T follicular helper cell (primary cell): Measurements from ENCODE around the gene CNNM3.
"Not testable (repeated sequence)": the region's sequence is repeated elsewhere in the genome, so short reads cannot be mapped to it uniquely, and the experiment has no call there.

Experiments used
- DNase-seq: peaks from one replicate; pipeline ENCODE4 v3.0.0-alpha.2; 2020; ENCODE audit warnings: low read depth

CNNM3 gene

DNA sequence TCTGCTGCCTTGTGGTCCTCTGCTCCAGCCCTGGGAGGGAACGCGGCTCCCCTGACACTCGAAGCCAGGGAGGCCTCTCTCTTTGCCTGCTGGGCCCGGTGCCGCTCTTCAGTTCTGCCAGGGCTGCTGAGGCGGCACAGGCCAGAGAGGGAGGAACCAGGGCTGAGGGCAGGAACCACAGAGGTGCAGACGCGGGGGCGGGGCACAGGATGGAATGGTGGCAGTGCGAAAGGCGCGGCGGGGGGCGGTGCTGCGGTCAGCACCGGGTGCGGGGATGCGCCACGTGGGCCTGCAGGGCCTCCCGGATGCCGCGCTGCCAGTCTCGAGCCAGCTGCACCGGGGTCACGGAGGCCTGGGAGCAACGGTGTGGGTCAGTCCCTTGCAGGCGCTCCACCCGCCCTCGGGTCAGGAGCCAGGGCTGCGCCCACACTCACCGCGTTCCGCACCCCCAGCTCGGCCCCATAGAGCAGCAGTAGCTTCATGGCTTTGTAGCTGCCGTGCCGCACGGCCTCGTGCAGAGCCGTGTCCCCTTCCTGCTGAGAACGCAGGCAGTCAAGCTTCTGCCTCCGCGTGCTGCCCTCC lies 23.3 kb downstream of the CNNM3 start:
- DNase-seq: peak; percentile 66

GRCh38 chr2:96839875-96840850 lies 24.1 kb downstream of the CNNM3 start:
- DNase-seq: no peak

- DNase-seq: no peak
Observed at GRCh38 chr2:96841701-96842495, 25.8 kb downstream of the CNNM3 start.

GRCh38 chr2:96842600-96842999 lies 26.5 kb downstream of the CNNM3 start:
- no peak for DNase-seq

DNA sequence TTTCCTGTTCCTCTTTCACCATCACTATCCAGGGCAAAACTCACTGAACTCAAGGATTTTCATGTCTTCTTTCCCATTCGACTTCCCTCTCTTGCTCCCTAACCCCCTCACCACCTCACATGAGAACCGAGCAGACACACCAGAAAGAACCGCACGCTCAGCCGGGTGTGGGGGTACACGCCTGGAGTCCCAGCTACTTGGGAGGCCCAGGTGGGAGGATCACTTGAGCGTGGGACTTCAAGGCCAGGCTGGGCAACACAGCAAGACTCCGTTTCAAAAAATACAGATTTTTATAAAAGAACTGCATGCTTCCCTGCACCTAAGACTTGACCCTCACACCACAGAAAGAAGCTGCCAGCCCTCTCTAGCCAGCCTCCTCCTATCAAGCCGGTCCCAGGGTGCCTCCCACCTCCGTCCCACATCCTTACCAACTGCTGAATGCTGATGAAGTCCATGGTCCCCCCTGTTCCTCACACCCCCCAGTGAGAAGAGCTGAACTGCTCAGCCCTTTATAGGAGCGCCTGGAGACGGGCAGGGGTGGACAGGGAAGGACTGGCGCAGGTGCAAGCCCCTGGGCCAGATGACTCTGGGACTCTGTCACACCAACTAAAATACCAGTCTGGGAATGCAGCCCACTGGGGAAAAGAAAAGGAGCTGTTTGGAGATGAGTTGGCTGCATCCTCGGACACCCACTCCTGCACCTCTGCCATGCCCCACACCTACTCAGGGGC lies 27.6 kb downstream of the CNNM3 start, which contains the start of gene ANKRD23:
Gene ANKRD23, minus strand, starts transcription at position 484 of the 731 bp plus-strand sequence. Its CDS starts 29 bp downstream, at position 455.
- no peak for DNase-seq

- no peak for DNase-seq
Observed at GRCh38 chr2:96844405-96844808, 28.3 kb downstream of the CNNM3 start.

DNA sequence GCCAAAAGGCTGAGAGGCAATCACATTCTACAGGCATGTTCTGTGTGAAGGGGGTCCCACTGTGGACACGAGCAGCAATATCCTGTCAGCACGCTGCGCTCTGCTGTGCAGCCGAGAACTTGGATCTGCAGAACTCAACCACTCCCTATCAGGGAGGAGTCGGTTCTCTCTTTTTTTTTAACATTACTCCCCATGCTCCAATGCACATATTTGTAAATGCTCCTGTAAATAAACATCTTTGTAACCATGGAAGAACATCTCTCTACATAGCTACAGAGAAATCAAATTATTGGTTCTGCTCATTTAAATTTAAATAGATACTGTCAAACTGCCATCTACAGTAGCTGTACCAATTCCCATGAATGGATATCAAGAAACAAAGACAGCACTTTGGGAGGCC lies 30.8 kb downstream of the CNNM3 start:
- no peak for DNase-seq

DNA sequence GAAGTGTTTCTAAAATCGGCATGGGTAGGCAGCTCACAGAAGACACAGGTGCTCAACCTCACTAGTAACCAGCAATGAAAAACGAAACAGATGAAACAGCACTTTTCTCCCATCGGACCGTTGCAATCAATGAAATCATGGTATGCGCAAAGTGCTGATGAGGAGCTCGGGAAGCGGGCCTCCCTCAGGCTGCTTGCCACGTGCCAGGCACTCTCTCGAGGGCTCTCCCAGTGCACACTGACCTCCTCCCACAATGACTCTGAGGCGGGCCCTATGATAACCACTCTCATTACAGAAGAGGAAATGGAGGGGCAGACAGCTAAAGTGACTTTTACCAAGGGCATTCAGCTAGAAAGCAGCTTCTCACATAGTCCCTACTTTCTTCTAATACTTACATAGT lies 31.5 kb downstream of the CNNM3 start:
- no peak for DNase-seq

DNA sequence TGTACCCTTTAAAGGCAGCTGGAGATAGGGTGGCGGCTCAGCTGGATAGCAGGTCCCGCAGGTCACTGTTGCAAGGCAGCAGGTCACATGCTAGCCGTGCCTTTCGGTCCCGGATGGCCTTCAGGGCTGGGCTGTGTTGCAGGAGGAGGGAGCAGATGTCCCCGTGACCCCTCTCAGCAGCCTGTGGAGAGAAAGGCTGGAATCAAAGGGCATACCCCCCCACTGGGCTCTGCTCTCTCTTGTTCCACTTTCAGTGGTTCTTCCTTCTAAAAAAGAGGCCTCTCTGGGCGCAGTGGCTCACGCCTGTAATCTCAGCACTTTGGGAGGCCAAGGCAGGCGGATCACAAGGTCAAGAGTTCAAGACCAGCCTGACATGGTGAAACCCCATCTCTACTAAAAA lies 32.2 kb downstream of the CNNM3 start:
- no peak for DNase-seq

- no peak for DNase-seq
Observed at GRCh38 chr2:96852667-96853066, 36.6 kb downstream of the CNNM3 start.

DNA sequence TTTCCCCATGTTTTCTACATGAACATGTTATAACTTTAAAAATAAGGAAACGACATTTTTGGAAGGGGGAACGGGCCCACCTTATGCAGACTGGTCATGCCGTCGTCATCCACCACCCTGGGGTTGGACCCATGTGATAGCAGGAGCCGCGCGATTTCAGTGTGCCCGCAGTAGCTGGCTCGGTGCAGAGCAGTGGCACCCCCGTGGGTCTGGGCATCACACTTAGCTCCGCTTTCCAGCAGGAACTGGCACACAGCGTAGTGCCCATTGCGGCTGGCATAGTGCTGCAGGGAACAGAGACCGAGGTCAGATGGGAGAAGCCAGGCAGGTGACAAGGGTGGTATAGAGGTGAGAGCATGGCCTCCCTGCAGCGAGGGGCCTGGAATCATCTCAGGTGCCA lies 37.3 kb downstream of the CNNM3 start:
- DNase-seq: no peak

DNA sequence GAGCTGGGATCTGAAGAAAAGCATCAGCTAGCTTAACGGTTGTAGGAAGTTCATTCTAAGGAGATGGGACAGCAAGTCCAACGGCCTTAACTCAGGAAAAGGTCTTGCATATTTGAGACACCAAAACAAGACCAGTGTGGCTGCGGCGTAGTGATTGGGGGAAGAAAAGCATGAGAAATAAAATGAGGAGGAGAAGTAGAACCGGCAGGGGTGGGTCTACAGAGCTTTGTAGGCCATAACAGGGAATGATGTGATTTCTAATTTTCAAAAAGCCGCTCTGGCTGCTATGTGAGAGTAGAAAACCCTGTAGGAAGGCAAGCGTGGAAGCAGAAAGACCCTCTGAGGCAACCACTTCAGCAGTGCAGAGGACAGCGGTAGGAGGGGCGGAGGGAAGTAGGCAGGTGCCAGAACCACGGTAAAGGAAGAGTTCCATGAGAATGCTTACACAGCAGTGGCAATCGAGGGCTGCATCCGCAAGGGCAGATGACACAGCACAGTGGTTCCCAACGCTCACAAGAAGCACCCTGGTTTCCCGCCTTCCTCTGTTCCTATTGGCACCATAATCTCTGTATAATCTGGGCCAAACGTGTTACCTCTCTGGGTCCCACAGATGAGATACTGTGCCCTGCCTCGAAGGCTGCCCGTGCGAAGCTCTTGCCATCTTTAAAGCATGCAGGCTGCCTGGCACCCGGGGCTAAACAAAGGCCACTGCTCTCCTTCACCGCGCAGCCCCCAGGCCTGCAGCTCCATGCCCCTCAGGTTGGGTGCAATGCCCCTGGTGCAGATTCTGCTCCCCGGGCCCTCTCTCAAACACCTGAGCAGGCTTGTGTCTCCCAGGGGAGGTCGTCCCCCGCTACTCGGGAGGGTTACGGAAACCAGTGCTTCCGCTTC lies 41.0 kb downstream of the CNNM3 start:
- no peak for DNase-seq

DNA sequence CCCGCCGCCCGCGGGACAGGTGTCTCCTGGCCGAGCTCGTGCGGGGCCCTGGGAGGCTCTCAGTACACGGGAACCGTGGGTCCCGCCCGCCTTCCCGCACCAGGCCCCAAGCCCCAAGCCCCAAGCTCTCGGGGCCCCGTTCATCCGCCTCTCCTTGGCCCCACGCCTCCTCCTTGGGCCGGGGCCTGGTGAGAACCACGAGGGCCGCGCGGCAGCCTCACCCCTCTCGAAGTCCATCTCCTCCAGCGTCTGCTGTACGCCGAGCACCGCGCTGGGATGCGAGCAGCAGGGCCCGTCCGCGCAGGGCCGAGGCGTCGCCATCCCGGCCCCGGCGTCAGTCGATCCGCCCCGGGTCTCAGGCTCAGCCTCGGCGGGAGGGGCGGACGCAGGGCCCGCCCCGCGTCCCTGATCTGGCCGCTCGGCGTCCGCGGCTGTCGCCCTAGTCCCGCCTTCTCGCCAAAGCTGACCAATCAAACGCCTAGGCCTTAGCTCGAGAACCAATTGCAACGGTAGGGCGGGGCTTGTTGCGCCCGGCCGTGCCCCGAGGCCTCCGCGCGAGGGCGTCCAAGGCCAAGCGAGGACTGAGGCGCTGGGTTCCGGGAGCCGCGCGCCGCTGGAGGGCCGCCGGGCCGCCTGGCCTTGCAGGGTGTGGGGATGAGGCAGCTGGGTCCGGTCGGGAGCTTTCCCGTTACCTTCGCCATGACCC lies 41.8 kb downstream of the CNNM3 start, which contains the start of gene ANKRD39:
Gene ANKRD39, minus strand, starts transcription at position 350 of the 706 bp plus-strand sequence. Its CDS starts 29 bp downstream, at position 321.
- peak; percentile 96 for DNase-seq

GRCh38 chr2:96859099-96859649 lies 43.1 kb downstream of the CNNM3 start:
- no peak for DNase-seq

DNA sequence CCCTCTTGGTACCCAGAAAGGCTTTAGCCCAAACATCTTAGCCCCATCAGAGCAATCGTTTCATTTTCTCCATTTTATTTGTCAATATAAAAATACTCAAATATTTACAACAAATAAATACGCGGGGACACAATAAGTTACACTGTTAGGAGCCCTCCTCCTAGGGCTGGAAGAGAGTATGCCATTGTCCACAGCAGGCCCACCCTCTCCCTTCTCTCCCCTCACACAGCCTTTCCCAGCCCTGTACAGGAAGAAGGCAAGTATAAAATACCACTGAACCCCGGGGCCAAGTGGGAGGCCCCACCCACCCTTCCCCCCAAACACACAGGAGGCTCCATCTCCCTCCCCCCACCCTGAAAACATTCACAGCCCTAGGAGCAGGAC lies 43.6 kb downstream of the CNNM3 start:
- no peak for DNase-seq

DNA sequence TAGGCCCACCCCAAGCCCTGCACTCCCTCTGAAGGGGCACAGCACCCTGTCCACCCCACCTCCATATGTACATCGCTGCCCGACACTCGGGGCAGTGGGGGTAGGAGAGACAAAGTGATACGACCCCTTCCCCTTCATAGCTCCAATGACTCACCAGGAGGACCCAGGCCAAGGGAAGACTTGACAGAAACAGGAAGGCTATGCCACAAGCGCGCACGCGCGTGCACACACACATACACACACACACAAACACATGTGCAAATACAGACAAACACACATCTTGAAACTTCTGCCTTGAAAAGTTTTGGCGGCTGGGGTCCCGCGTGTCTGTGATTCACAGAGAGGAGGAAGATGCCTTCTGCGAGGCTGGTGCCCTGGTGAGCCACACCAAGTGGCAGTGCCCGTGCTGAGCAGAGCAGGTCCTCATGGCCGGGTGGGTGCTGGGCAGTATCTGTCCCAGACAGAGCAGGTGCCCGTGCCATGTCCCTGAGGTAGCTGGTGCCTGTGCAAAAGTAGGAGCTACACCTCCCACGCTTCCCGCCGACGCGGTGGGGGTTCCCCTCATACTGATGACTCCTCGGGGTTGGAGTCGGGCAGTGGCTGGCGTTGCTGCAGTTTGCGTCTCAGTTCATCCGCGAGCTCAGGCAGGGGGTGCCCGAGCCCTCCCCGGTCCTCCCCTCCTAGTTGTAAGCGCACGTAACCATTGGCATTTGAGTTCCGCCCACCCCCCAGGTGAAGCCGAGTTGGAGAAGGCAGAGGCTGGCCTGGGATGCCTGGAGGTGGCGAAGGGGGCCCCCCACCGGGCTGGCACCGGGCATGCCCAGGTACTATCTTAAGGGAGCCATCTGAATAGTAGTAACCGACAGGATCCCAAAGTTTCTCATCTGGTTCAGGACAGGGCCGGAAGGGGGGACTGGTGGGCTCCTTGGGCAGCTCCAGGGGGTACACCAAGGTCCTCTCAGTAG lies 44.3 kb downstream of the CNNM3 start:
- DNase-seq: no peak

DNA sequence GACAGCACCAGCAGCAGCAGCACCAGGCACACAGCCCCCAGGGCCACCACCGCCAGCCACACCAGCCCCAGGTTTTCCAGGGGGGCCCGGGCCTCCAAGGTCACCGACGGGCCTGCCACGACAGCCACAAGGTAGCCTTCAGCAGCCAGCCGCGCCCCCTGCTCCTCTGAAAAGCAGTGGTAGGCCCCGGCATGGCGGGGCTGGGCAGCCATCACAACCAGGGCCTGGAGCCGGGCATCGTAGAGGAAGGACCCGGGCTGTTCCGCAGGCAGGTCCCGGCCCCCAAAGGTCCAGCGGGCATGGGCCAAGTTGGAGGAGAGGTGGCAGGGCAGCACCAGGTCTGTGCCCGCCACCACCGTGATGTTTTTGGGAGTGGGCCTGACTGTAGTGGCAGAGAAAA lies 45.0 kb downstream of the CNNM3 start:
- no peak for DNase-seq

DNA sequence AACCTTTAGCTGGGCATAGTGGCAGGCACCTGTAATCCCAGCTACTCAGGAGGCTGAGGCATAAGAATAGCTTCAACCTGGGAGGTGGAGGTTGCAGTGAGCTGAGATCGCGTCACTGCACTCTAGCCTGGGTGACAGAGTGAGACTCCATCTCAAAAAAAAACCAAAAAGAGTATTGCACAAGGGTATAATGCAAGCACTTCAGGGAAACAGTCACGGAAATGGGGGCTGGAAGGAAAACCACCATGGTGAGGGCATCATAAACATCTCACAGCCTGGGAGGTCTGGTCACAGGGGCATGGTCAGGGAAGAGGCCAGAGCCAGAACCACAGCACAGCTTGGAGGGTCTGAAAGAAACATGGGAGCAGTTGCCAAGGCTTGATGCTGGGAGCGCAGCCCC lies 47.0 kb downstream of the CNNM3 start:
- not testable (repeated sequence) for DNase-seq
